AG09309 (cell line): ENCODE measurements around the gene LACTBL1.
A peak's percentile ranks its signal among the peaks of the same experiment; 100 is the strongest.

Source experiments
- DNase-seq: peaks from one replicate; pipeline ENCODE4 v3.0.0-alpha.2; 2010; ENCODE audit warnings: low read depth
- H3K4me3 ChIP-seq: 2 replicates; pipeline ENCODE4 v1.5.1; 2011; ENCODE audit warnings: mild to moderate bottlenecking, low read depth, low read length, moderate library complexity; ENCODE audit not compliant: control insufficient read depth
- TF ChIP-seq, protein P1 (sequence below): IDR thresholded peaks from 2 replicates; pipeline ENCODE4 v1.5.1; 2011; ENCODE audit warnings: mild to moderate bottlenecking, low read depth, low read length, inconsistent platforms; ENCODE audit not compliant: insufficient read depth, control insufficient read depth; ENCODE audit errors: missing control alignments

LACTBL1 gene, protein sequence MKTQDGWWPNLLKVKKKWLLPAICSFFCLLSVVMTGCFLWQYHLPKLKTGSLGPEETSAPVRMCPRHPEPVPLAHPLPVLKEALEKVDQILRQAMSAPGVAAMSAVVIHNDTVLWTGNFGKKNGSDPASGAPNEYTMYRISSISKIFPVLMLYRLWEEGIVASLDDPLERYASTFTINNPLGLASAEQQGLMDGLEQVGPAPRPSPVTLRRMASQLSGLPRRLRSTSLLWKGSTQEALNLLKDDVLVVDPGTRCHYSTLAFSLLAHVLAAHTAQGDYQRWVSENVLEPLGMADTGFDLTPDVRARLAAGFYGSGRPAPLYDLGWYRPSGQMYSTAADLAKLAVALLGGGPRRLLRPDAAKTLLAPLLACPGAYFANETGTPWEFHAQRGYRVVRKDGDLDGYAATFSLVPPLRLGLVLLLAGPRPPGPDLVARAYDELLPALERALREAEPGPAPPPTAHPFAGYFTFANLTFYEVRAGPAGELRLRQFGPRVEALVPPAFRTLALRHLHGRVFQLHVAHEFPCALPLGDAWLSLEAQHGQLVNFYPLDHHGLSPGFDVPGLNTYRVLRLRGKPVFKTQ

DNA sequence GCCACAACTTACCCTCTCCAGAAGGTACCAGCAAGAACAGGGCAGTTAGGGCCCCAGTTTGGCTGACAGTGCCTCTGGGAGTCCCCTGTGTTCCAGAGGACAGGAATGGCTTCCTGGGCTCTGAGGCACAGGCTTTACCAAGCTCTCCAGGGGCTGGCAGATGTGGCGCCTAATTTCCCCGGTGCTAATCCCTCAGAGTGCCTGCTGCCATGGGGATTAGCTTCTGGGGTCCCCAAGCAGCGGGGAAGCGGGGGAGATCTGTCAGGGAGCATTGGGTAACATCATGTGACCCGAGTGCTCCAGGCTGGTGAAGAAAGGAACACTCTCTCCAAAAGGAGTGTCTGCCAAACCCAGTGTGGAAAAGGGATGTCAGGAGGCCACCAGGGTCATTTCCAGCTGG is at the start of gene LACTBL1:
TSS of gene LACTBL1 (minus strand) at position 107 of the 400 bp plus-strand sequence. CDS start 550 bp downstream, outside the sequence.
- DNase-seq, result no peak
- TF ChIP-seq, protein P1, sequence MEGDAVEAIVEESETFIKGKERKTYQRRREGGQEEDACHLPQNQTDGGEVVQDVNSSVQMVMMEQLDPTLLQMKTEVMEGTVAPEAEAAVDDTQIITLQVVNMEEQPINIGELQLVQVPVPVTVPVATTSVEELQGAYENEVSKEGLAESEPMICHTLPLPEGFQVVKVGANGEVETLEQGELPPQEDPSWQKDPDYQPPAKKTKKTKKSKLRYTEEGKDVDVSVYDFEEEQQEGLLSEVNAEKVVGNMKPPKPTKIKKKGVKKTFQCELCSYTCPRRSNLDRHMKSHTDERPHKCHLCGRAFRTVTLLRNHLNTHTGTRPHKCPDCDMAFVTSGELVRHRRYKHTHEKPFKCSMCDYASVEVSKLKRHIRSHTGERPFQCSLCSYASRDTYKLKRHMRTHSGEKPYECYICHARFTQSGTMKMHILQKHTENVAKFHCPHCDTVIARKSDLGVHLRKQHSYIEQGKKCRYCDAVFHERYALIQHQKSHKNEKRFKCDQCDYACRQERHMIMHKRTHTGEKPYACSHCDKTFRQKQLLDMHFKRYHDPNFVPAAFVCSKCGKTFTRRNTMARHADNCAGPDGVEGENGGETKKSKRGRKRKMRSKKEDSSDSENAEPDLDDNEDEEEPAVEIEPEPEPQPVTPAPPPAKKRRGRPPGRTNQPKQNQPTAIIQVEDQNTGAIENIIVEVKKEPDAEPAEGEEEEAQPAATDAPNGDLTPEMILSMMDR, result no peak
- no peak within 1 kb of the TSS for H3K4me3 ChIP-seq

DNA sequence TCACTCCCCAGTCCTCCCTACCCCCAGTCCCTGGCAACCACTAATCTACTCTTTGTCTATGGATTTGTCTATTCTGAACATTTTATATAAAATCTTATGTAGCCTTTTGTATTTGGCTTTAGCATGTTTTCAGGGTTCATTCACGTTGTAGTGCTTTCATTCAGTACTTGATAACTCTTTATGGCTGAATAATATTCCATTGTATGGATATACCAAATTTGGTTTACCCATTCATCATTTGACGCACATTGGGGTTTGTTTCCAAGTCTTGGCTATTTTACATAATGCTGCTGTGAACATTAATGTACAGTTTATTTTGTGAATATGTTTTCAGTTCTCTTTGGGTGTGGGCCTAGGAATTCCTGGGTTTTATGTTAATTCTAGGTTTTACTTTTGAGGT is 49.2 kb upstream of the LACTBL1 start:
- no peak overlapping the region for H3K4me3 ChIP-seq
- TF ChIP-seq, protein P1, result no peak
- no peak for DNase-seq

DNA sequence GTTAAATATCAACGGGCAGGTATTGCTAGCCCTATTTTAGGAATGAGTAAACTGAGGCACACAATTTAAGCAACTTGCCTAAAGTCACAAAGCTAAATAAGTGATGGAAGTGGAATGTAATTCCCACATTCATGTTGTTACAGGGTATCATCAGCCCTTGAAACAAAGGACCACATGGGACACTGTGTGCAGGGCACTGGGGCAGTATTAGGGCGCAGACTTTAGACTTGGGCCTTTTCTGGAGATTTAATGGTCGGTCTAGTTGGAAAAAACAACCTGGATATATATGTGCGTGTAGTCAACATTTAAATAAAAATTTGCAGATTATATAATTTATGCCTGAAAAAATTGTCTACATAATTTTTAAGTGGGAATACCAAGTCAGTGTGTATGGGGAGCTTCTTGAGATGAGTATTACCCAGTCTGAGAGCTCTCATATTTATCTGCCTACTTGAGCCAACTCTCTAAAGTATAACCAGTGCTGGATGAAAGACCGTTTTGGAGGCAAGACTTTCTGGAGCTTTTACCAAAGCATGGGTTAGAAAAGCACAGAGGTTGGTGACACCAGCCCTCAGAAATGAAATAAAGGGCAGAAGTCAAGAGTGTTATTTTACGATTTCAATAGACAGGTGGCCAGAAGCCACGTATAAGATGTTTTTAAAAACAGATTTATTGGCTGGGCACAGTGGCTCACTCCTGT is 48.2 kb upstream of the LACTBL1 start:
- TF ChIP-seq, protein P1, result no peak
- no peak for DNase-seq
- peak overlapping the region; percentile 89 for H3K4me3 ChIP-seq

DNA sequence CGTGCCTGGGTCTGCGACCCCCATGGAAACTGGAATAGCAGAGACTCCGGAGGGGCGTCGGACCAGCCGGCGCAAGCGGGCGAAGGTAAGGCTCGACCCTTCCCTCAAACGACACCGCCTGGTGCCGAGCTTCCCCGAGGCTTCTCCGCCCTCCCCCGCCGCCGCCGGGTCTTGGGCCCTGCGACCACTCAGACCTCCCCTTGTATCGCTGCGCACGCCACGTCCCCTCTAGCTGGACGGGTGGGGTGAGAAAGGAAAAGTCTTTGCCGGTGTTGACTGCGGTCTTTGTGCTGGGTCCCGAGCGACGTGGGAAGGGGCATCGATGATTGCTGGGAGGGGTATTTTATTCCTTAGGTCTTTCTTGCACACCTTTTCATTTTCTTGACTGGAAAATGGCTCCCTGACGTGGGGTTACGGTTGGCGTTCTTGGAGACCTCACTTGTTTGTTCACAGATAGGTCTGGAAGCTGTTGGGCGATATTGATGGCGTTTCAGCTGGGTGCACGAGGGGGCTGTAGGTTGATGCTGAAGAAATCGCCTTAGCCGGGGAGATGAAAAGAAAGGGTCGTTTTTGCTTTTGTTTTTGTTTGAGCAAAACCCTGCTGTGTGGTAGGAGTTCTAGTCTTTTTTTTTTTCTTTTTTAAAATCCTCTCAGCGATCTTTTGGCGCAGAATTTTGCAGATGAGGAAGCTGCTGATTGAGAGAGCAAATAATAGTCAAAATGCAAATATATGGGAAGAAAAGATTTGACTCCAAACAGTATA is 47.4 kb upstream of the LACTBL1 start:
- no peak for DNase-seq
- peak overlapping the region; percentile 89 for H3K4me3 ChIP-seq
- TF ChIP-seq, protein P1, result no peak

DNA sequence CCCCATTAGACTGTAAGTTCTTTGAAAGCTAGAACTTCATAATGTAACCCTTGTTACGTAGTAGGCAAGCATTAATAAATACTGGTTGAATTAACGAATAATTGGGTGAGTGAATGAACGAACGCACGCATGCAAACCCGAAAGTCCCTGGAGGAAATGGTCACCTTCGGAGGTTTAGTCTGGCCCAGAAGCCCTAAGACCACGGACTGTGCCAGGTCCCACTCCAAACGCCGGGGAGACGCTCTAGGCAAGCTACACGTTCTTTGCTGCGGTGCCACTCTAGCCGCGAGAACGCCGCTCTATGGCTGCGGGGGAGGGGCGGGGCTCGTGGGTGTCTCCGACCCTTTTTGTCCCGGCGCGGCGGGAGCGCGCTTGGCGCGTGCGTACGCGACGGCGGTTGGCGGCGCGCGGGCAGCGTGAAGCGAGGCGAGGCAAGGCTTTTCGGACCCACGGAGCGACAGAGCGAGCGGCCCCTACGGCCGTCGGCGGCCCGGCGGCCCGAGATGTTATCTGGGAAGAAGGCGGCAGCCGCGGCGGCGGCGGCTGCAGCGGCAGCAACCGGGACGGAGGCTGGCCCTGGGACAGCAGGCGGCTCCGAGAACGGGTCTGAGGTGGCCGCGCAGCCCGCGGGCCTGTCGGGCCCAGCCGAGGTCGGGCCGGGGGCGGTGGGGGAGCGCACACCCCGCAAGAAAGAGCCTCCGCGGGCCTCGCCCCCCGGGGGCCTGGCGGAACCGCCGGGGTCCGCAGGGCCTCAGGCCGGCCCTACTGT is 46.6 kb upstream of the LACTBL1 start, which contains the start of gene KDM1A:
TSS of gene KDM1A (plus strand) at position 375 of the 769 bp plus-strand sequence. CDS start at position 504, 129 bp downstream.
- DNase-seq, result peak; percentile 87
- H3K4me3 ChIP-seq, result peak within 1 kb of the TSS; percentile 89
- TF ChIP-seq, protein P1, result peak; percentile 43
